Stimulated activated CD8-positive, alpha-beta memory T cell treated with anti-CD3 and anti-CD28 coated beads, Interleukin-15, amount 100 ng/mL, for 24 hours (primary cell): Measurements from ENCODE around the gene SH2D3A.
A peak's percentile ranks its signal among the peaks of the same experiment; 100 is the strongest.
"Not testable (repeated sequence)": the region's sequence is repeated elsewhere in the genome, so short reads cannot be mapped to it uniquely, and the experiment has no call there.

Experiments
- DNase-seq: peaks from one replicate; pipeline ENCODE4 v3.0.0-alpha.2; 2020; ENCODE audit warnings: low read depth

SH2D3A gene

DNA sequence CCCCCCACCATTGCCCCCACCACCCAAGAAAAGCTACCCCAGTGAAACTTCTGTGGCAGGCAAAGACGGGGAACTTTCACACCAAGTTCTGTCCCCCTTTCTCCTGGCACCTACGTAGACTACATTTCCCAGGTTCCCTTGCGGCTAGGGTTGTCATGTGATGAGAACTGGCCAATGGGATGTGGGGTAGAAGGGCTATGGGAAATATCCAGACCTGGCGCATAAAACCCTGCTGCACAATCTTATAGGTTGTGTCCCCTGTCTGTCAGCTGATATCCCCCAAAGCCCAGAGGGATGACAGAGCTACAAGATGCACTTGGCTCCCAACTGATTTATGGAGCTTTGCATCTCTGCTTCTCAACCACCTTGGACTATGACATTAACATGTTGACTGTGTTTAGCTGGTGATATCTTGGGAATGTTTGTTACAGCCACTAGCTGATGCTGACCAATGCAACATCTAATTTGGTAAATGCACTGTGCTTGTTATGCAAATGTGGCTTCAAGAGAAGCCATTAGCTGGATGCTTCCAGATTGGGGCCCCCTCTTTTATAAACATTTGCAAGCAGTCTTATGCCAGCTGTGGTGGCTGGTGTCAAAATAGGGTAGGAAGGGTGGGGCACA is 6.1 kb downstream of the SH2D3A start:
- no peak for DNase-seq

GRCh38 chr19:6760606-6761005 is 6.6 kb downstream of the SH2D3A start:
- DNase-seq, result no peak

DNA sequence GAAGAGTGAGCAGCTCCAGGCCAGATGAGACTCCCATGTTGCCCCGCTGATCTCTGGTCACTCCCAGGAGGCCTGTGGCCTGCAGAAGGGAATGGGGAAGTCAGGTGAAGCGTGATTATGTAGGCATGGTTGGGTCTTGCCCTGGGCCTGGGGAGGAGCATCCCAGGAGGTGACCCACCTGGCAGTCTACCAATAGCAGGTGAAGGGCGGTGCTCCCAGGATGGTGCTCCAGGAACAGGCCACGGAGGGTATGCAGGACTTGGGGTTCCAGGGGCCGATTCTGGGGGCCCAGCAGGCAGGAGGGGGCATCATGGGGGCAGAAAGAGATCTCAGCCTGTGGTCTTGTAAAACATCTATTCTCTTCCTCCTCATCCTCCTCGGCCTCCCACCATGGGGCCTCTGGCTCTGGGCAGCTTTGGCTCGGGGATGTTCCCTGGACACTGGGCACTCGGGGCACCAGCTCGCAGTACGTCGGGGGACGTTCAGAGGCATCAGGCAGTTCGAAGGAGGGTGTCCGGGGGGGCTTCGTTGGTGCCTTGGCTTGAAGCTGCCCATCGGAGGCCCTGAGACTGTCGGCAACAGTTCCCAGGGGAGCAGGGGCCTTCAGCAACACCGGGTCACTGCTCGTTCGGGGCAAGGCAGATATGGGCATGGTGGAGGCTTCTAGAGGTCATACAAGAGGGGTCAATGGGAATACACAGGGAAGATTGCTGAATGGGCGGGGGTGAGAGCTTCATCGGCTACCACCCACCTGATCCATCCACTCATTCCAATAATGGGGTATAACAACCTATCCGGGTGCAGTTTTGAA is 12.4 kb downstream of the SH2D3A start:
- DNase-seq, result no peak

GRCh38 chr19:6754136-6754535 is 13.1 kb downstream of the SH2D3A start:
- no peak for DNase-seq

DNA sequence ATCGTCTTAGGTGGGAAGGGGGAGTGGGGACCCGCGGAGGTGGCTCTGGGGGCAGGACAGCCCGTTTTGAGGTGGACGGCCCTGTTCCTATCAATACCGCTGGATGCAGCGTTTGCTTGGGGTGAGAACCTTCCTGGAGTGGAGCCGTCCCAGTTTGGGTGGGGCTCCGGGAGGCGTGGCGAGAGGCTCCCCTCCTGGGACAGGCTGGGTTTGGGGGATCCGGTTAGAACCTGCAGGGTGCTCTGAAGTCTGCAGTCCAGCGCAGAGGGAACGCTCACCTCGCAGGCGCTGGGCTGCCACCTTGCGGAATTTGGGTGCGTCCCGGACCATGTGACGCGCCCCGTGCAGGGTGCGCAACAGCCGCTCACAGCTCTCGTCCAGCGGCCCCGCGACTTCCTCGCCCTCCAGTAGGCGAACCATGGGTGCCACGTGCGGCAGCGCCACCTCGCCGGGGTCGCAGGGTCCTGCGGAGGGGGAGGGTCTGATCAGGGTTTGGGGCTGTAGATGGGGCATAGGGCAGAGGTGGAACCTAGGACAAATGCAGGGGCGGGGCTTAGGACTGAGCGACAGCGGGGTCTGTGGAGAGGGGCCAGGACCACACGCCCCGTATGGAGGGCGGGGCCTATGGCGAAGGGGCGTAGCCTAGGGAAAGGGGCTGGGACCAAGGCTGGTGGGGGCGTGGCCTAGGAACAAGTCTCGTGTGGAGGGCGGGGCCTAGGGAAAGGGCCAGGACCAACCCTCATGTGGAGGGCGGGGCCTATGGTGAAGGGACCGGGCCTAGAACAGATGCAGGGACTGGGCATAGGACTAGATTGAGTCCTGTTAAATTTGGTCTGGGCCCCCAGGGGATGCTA is 13.8 kb downstream of the SH2D3A start:
- peak; percentile 61 for DNase-seq

DNA sequence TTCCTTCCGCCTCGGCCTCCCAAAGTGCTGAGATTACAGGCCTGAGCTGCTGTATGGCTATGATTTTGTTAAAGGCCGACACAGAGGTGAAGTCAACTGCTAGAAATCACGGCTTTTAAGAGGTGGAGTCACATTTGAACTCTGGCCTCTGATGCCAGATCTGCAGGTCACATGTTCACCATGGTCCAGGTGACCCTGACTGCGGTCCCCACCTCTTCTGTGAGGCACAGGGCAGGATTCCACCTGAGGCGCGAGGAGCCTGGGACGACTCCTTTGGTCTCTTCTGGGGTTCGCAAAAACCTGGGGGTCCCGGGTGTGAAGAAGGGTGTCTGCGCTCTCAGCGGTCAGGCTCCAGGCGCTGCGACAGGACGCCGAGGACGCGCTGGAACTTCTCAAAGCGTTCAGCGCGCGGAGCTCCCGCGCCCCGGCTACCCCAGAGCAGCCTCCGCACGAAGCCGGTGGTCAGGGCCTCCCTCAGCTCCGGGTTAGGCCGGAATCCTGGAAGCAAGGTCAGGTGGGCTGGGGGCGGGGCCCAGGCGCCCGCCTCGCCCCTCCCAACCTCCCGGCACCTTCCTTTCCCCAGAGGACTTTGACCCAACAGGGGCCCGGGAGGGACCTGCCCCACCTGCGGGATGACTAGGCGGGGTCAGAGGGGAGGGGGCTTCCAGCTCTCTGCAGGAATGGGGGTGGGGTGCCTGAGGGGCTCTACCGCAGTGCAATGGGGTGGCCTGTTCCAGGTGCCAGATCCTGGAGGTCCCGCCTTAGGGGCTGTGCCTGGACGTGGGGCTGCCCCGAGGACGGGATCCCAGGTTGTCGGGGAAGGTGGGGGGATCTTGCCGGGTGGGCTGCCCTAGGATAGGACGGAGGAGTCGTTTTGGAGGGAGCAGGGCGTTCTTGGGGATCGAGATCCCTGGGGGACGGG is 14.7 kb downstream of the SH2D3A start:
- DNase-seq, result no peak

- DNase-seq, result no peak
Observed at GRCh38 chr19:6751189-6751588, 16.0 kb downstream of the SH2D3A start.

- DNase-seq, result no peak
Observed at GRCh38 chr19:6750062-6750461, 17.2 kb downstream of the SH2D3A start.

DNA sequence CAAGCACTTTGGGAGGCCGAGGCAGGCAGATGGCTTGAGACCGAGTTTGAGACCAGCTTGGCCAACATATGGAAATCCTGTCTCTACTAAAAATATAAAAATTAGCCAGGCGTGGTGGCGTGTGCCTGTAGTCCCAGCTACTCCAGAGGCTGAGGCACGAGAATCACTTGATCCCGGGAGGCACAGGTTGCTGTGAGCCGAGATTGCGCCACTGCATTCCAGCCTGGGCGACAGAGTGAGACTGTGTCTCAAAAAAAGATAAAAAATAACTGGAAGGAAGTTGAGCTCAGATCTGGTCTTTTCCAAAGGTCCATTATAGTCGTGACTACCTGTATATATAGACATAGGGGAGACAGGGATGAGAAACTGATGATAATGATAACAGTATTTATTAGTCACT is 18.7 kb downstream of the SH2D3A start:
- not testable (repeated sequence) for DNase-seq

DNA sequence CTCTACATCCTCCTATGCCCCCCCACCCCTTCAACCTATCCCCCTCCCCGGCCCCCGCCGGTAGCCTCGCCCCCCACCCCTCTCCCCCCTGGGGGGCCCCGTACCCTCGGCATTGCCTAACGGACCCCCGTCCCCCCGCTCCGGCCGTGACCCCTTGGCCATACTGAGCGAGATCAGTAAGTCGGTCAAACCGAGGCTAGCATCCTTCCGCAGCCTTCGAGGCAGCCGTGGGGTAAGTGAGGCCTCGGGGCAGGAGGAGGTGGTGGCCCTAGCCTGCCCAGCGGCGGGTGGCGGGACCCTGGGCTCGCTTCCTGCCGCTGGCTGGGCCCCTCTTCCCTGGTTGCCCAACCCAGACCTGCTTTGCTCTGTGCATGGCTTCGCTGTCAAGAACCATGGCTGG is 21.3 kb downstream of the SH2D3A start:
- DNase-seq, result no peak

DNA sequence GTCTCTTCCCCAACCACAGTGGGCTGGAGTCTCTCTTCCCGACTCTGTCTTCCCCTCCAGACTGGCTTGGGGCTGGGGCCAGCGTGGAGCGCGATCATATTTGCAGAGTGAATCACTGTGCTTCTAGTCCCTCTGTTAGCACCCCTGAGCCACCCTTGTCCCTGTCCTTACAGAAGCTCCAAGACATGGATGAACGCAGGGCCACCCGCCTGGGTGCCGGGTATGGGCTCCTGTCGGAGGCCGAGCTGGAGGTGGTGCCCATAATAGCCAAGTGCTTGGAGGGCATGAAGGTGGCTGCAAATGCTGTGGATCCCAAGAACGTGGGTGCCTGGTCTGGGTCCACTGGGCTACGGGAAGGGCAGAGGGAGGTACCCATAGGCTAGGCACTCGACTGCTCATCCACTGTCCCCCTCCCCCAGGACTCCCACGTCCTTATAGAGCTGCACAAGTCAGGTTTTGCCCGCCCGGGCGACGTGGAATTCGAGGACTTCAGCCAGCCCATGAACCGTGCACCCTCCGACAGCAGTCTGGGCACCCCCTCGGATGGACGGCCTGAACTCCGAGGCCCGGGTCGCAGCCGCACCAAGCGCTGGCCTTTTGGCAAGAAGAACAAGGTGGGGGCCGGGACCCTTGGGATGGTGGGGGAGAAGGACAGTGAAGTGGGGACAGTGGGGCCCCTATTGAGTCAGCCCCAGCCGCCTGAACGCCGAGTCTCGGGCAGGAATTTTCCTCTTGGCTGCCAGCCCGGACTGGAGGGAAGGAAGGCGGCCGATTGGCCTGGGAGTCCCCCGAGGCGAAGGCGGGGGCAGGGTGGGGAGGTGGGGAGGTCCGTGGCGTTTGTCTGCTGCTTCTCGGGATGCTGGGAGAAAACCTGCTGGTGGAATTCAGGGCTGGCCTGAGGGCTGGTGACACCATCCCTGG is 22.6 kb downstream of the SH2D3A start:
- DNase-seq, result no peak

DNA sequence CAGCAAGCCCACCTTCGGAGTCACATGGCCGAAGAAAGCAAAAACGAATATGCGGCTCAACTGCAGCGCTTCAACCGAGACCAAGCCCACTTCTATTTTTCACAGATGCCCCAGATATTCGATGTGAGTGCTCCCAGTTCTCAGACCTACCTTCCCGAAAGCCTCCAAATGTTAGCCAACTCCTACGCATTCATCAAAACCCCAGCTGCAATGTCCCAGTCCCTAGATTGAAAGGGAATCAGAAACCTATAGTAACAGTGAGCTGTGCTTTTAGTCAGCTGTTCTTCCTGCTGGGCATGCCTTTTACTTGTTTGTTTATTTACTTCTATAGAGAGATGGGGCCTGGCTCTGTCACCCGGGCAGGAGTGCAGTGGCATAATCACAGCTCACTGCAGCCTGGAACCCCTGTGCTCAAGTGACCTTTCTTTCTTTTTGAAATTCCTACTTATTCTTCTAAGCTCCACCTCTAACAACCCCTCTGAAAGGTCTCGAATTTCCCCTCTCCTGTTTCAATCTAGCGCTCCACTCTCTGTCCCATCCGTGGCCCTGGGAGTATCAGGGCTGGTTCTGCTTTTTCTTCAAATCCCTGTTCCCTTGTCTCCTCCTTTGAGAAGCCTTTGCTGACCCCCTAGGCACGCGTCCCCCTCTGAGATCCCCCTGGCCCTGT is 23.4 kb downstream of the SH2D3A start:
- no peak for DNase-seq

DNA sequence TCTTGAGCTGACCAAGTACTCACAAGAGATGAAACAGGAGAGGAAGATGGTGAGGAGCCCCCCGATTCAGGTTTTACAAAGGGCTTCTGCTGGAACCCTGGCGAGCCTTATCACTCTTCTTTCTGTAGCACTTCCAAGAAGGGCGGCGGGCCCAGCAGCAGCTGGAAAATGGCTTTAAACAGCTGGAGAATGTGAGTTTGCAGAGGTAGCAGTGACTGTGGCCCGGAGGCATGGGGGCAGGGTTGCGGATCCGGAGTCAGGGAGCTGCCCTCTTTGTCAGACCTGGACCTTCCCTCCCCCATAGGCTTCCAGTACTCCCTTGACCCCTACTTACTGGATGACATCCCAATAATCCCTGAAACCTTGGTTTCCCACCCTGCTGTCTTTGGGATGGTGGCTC is 24.2 kb downstream of the SH2D3A start:
- no peak for DNase-seq

GRCh38 chr19:6740589-6741343 is 26.5 kb downstream of the SH2D3A start:
- no peak for DNase-seq

DNA sequence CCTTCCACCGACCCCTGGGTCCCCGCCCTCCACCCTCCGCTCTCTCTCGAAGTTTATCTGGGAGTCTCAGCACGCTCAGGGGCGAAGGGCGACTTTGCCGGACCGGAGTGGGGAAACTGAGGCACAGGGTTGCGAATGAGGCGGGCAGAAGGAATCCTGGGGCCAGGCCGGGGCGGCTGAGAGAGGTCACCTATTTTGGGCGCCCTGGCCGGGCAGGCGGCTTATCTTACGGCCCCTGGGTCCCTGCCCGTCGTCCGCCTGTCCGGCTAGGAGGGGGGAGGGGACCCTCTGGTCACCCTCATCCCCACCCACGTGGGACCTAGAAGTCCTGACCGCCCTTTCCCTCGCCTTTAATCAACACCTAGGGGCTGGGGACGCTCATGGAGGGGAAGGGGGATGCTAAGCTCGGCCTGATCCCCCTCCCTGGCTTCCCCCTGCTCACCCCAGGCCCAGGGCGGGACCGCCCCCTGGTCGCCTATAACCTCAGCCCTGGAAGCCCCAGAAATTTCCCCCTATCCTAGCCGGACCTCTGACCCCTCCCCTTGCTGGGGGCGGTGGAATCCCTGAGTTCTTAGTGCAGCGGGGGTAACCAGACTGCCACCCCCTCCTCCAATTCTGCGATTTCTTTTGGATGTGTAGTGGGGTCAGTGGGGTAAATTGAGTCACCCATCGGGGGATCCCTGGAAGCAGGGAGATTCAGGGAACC is 27.2 kb downstream of the SH2D3A start:
- DNase-seq, result no peak

DNA sequence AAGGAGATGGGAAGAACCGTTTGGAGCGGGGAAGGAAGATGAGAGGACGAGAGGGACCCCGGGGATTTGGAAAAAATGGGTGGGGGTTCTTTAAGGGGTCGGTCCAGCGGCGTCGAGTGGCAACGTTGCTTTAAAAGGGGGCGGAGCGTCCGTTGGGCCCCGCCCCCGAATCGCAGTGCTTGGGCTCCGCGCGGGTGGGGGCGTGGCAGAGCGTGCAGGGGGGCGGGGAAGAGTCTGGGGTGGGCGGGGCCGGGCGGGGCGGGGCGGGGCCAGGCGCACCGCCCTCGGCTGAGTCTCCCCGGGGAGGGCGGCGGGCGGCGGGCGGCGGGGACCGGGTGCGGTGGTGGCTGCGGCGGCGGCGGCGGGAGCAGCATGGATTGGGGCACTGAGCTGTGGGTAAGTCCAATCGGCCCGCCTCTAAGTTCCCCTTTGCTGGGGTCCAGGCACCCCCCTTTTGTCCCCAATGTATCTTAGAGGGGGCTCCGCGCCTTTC is 27.8 kb downstream of the SH2D3A start, which contains the start of gene TRIP10:
TSS of gene TRIP10 (plus strand) at position 291 of the 493 bp plus-strand sequence. CDS start at position 373, 82 bp downstream.
- peak; percentile 69 for DNase-seq

DNA sequence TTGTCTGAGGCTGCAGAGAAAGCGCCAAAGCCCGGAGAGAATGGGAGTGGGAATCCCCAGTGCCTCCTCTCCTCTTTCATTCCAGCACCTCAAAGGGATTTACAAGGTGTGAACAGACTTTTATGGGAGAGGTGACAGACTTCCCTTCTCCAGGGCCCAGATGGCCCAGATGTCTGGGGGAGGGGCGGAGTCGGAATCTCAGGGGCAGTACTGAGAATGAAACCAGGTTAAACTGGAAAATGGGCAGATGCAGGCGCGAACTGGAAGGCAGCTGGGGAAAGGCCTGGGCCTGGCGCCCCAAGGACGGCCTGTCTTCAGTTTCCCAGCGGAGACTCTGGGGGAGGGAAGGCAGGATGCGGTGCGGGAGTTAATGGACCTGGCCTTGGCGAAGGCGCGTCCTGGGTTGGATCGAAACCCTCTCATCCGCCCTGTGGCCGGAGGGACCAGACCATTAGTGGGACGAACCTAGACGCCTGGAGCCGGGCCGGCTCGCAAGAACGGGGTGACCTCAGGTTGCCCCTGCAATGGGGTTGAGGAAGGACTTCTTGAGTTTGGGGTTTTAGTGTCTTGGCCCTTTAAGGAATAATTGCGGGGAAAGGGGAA is 28.3 kb downstream of the SH2D3A start:
- no peak for DNase-seq
